Liver (tissue), 3 donors: Measurements from ENCODE around the gene KCNJ11.

Experiments
- RXRA ChIP-seq, 2 donors: IDR thresholded peaks; 2 replicates each; pipeline ENCODE4 v1.6.1; 2017 to 2018; ENCODE audit warnings: antibody characterized with exemption in 2 of 2, mild to moderate bottlenecking in 1 of 2
- TF ChIP-seq, protein P1 (sequence below): IDR thresholded peaks from 2 replicates; pipeline ENCODE4 v1.6.1; 2016; ENCODE audit warnings: antibody characterized with exemption, mild to moderate bottlenecking
- TF ChIP-seq, protein P2 (sequence below): fragments of 150-350 bp; IDR thresholded peaks from 2 replicates; pipeline ENCODE4 v1.5.1; 2017; ENCODE audit warnings: improper control_type of control experiment, low read depth, low read length; ENCODE audit not compliant: missing input control
- donor health status: healthy.
- donor health status: healthy.

DNA sequence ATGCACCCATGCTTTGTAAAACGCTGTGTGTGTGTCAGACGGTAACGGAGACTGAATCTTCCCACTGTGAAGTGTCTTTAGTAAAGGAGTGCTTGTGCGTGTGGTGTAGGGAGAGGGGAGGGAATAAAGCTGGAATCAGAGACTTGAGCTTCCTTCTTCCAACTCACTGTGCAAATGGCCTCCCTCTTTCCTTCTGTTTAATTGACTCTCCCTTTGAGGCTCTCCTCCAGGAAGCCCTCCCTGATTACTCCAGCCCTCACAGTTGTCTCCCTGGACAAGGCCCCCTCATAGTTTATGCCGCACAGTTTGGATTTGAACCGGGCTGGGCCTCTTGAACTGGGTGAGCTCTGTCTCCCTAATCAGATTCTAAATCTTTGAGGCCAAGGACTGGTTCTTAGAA is 23.0 kb upstream of the KCNJ11 start:
- TF ChIP-seq, protein P1, sequence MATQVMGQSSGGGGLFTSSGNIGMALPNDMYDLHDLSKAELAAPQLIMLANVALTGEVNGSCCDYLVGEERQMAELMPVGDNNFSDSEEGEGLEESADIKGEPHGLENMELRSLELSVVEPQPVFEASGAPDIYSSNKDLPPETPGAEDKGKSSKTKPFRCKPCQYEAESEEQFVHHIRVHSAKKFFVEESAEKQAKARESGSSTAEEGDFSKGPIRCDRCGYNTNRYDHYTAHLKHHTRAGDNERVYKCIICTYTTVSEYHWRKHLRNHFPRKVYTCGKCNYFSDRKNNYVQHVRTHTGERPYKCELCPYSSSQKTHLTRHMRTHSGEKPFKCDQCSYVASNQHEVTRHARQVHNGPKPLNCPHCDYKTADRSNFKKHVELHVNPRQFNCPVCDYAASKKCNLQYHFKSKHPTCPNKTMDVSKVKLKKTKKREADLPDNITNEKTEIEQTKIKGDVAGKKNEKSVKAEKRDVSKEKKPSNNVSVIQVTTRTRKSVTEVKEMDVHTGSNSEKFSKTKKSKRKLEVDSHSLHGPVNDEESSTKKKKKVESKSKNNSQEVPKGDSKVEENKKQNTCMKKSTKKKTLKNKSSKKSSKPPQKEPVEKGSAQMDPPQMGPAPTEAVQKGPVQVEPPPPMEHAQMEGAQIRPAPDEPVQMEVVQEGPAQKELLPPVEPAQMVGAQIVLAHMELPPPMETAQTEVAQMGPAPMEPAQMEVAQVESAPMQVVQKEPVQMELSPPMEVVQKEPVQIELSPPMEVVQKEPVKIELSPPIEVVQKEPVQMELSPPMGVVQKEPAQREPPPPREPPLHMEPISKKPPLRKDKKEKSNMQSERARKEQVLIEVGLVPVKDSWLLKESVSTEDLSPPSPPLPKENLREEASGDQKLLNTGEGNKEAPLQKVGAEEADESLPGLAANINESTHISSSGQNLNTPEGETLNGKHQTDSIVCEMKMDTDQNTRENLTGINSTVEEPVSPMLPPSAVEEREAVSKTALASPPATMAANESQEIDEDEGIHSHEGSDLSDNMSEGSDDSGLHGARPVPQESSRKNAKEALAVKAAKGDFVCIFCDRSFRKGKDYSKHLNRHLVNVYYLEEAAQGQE: no peak
- no peak for TF ChIP-seq RXRA (IDR thresholded peaks at IDR 0.05)
- TF ChIP-seq, protein P2, sequence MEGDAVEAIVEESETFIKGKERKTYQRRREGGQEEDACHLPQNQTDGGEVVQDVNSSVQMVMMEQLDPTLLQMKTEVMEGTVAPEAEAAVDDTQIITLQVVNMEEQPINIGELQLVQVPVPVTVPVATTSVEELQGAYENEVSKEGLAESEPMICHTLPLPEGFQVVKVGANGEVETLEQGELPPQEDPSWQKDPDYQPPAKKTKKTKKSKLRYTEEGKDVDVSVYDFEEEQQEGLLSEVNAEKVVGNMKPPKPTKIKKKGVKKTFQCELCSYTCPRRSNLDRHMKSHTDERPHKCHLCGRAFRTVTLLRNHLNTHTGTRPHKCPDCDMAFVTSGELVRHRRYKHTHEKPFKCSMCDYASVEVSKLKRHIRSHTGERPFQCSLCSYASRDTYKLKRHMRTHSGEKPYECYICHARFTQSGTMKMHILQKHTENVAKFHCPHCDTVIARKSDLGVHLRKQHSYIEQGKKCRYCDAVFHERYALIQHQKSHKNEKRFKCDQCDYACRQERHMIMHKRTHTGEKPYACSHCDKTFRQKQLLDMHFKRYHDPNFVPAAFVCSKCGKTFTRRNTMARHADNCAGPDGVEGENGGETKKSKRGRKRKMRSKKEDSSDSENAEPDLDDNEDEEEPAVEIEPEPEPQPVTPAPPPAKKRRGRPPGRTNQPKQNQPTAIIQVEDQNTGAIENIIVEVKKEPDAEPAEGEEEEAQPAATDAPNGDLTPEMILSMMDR: no peak
